Stimulated activated effector memory CD8-positive, alpha-beta T cell treated with anti-CD3 and anti-CD28 coated beads, Interleukin-12 subunit alpha, Interleukin-12 subunit beta, amount 100 ng/mL, for 72 hours (primary cell): ENCODE results near the gene CDH8.

ENCODE experiments used
- ATAC-seq: fragments of 150-1000 bp; cut with Tn5 transposase; 2 replicates; pipeline ENCODE4 v1.10.0; 2021
- DNase-seq, 2 donors: peaks; one replicate each; pipeline ENCODE4 v3.0.0; 2021 to 2022; ENCODE audit warnings: low spot score in 2 of 2
- H3K27ac Mint-ChIP-seq: one replicate; pipeline ENCODE4 v1.8.0; 2022; ENCODE audit warnings: mild to moderate bottlenecking, mixed read lengths
- H3K36me3 Mint-ChIP-seq: one replicate; pipeline ENCODE4 v1.8.0; 2022; ENCODE audit warnings: mild to moderate bottlenecking, mixed read lengths
- H3K4me1 Mint-ChIP-seq: one replicate; pipeline ENCODE4 v1.8.0; 2022; ENCODE audit warnings: mixed read lengths
- H3K4me3 Mint-ChIP-seq: one replicate; pipeline ENCODE4 v1.8.0; 2022; ENCODE audit warnings: mild to moderate bottlenecking, mixed read lengths
- H3K9me3 Mint-ChIP-seq: one replicate; pipeline ENCODE4 v1.8.0; 2022; ENCODE audit warnings: mixed read lengths

The CDH8 gene

DNA sequence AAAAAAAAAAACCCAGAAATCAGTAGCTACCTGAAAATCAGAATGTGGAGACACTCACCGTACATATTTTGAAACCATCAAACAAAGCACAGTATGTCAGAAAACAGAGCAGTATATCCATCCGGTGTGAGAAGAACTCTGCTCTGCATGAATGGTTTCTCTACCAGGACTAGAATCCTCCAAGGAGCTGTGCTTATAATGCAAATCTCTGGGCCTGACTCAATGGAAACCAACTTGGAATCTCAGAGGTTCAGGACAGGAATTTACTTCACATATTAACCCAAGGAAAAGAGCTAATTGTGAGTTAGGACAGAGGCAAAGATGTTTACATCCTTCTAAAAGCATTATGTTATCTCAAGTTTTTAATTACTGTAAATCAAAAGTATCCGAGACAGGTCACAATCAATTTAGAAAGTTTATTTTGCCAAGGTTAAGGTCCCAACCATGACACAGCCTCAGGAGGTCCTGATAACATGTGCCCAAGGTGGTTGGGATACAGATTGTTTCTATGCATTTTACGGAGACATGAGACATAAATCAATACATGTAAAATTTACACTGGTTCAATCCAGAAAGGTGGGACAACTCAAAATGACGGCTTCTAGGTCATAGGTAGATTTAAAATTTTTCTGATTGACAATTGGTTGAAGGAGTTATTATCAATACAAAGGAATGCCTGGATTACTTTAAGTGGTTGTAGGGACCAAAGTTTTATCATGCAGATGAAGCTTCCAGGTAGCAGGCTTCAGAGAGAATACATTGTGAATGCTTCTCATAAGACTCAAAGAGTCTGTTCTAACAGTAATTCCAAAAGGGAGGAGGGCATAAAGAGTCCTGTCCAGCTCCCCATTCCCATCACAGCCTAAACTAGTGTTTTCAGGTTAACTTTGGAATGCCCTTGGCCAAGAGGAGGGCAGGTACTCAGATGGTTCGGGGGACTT, 164.1 kb downstream of the CDH8 start:
- no peak overlapping the region for H3K27ac Mint-ChIP-seq
- no peaks in the 10 kb centered on the region for H3K36me3 Mint-ChIP-seq
- peaks cover 13% of the 10 kb centered on the region for H3K9me3 Mint-ChIP-seq
- H3K4me3 Mint-ChIP-seq: no peak overlapping the region
- no peak for DNase-seq
- no peaks in the 10 kb centered on the region for H3K4me1 Mint-ChIP-seq
- no peak for ATAC-seq

DNA sequence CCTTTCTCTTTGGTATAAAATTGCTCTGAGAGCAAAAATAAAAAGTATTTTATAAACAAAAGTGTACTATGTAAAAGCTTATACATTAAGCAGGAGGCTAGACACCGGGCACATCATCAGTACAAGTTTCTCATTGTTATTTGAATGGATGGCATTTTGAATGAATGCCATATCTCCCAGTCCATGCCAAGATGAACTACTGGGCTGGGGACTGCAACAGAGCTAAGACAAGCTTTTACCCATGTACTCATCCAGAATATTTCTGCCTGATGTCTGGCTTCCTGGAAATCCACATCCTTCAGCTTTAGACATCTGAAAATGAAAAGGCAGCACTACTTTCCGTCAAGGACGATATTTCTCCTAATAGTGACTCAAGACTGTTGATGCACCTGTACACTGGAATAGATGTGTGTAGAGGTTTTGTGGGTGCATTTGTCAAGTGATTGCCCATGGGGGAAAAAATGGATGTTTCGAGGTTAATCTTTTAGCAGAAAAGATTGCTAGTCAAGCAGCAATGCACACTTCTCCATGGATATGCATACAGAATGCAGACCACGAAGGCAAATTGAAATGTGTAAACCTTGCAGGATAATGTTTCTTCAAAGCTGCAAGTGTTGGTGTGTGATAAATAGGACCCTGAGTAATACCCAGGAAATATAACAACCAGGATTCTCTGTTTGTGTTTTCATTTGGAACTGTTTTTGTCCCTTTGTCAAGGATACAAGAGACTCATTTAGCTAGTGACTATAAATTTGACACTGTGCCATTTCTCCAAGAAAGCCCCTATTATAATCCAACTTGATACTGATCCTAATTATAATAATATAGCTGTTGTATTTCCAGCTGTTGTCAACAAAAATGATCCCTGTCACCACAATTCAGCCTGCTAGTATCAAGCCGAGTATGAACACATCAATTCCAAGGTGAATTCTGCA, 173.8 kb downstream of the CDH8 start:
- DNase-seq (no peak), ATAC-seq (no peak)
- no peaks in the 10 kb centered on the region for H3K4me1 Mint-ChIP-seq
- H3K9me3 Mint-ChIP-seq: peaks cover 15% of the 10 kb centered on the region
- H3K36me3 Mint-ChIP-seq: no peaks in the 10 kb centered on the region
- no peak overlapping the region for H3K27ac Mint-ChIP-seq
- H3K4me3 Mint-ChIP-seq: no peak overlapping the region

DNA sequence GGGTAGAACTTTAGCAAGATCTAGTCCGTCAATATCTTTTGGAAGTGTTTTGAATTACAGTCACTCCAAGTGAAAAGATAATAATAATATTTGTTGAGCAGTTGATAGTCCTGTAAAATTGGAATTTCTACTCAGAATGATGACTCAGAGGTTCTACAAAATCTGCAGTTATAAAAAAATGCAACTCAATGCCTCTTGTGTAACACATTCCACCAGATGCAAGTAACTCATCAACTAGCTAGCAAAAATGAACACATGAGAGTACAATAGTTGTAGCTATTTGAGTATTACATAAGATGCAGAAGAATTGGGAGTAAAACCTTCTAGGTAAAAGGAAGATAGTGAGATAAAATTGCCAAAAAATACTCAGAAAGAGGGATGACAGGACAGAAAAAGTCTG, 177.2 kb downstream of the CDH8 start:
- ATAC-seq: no peak
- Mint-ChIP-seq H3K36me3 (no peaks in the 10 kb centered on the region), H3K9me3 (peaks cover 21% of the 10 kb centered on the region), H3K4me1 (no peaks in the 10 kb centered on the region), H3K4me3 (no peak overlapping the region), H3K27ac (no peak overlapping the region)
- DNase-seq: no peak

DNA sequence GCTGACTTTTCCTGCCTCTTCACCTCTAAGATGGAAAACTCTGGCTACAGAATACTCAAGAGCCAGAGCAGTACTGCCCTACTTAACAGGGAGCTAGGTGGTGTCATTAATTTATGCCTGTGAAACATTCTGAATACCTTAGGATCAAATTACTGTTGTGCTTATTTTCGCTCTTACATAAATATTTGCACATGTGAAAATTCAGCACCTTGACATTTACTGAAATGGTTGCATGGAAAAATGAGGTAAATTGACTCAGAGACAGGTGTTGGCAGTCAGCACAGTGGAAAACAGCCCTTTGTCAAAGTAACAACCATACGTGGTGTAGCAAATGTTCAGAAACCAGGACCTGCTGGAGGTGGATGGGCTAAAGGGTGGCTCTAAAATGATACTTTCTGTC, 193.6 kb downstream of the CDH8 start:
- H3K27ac Mint-ChIP-seq: no peak overlapping the region
- ATAC-seq: no peak
- H3K4me1 Mint-ChIP-seq: no peaks in the 10 kb centered on the region
- no peak overlapping the region for H3K4me3 Mint-ChIP-seq
- peaks cover 21% of the 10 kb centered on the region for H3K9me3 Mint-ChIP-seq
- no peaks in the 10 kb centered on the region for H3K36me3 Mint-ChIP-seq
- no peak for DNase-seq

DNA sequence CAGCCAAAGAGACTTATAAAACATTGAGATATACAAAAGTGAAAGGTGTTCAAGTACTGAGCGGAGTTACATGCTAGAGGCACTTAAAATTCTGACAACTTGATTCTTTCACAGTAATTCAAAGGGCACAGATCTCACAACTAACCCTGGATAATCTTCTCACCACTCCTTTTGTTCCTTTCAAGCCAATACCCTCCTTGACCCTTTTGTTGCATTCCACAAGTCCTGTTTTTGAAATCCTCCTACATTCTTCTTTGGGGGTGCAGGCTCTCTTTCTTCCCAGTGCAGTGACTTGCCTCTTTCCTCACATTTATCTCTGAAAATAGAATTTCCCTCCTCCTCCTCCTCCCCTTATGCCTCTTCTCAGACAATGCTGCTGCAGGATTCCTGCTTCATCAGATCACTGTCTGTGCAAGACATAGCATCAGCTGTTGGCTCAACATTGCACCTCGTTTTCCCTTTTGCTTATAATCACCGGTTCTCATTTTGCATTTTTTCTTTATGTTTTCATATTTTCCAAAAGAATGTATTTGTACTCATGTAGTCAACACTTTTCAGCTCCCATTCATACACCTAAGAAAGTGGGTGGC, 199.3 kb downstream of the CDH8 start:
- ATAC-seq: no peak
- Mint-ChIP-seq H3K4me3 (no peak overlapping the region), H3K9me3 (peaks cover 25% of the 10 kb centered on the region), H3K36me3 (no peaks in the 10 kb centered on the region), H3K4me1 (no peaks in the 10 kb centered on the region), H3K27ac (no peak overlapping the region)
- DNase-seq: no peak

DNA sequence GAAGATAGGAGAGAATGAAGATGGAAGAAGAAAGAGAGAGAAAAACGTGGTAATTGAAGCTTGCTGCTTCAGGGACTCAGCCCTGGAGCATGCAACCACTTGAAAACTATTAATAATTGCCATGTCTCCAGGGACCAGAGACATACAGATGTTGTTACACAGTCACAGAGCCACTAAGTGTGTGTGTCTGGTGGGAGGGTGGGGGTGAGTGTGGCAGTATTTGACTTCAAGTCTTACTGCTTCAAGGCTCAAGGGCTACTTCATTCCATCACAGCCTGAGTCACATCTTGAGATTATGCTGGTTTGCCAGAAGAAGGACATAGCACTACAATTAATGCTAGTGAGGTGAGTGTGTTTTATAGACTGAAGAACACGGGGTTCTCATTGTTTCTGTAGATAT, 202.2 kb downstream of the CDH8 start:
- Mint-ChIP-seq H3K27ac (no peak overlapping the region), H3K9me3 (peaks cover 13% of the 10 kb centered on the region), H3K36me3 (no peaks in the 10 kb centered on the region), H3K4me3 (no peak overlapping the region), H3K4me1 (no peaks in the 10 kb centered on the region)
- ATAC-seq (no peak), DNase-seq (no peak)

DNA sequence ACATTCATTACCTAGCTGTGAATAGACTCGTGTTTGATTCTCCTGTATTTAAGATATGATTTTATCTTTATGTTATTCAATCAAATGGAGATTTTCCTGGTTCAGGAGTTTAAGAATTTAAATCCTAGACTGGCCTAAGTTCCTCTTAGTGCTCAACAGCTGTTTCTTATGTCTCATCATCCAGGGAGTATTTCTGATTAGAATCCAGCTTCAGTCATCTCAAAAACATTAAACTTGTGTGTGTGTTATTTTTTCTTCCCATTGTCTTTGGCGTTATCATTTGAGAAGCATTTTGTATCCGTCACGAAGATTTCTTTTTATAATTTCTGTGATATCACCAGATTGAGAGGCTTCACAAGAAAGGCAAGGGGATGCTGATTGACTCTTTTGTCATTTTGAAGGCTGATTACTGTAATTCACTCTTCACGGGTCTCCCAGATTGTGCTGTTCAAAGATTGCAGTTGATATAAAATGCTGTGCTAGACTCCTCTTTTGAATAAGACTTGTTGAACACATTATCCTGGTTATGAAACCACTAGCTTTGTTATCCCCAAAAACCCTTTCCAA, 204.8 kb downstream of the CDH8 start:
- ATAC-seq (no peak), DNase-seq (no peak)
- Mint-ChIP-seq H3K4me3 (no peak overlapping the region), H3K4me1 (no peaks in the 10 kb centered on the region), H3K9me3 (peaks cover 13% of the 10 kb centered on the region), H3K36me3 (no peaks in the 10 kb centered on the region), H3K27ac (no peak overlapping the region)

DNA sequence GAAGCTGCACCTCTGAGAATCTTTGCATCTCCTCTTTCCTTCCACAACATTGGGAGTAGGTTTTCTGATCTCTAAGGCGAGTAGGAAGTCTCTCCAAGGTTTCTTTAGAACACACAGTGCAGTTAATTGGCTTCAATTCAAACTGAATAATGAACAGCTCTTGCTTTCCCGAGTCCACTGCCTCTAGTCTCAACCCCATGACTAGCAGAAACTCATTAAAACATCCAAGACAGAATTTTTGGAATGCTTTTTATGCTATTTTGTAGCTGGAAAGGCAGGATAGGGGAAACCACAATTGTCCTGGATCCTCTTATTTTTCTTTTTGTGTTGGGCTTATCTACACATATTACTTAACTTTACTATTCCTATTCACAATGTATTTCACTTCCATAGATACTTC, 206.6 kb downstream of the CDH8 start:
- Mint-ChIP-seq H3K27ac (no peak overlapping the region), H3K36me3 (no peaks in the 10 kb centered on the region), H3K4me1 (no peaks in the 10 kb centered on the region), H3K4me3 (no peak overlapping the region), H3K9me3 (peaks cover 13% of the 10 kb centered on the region)
- ATAC-seq (no peak), DNase-seq (no peak)

DNA sequence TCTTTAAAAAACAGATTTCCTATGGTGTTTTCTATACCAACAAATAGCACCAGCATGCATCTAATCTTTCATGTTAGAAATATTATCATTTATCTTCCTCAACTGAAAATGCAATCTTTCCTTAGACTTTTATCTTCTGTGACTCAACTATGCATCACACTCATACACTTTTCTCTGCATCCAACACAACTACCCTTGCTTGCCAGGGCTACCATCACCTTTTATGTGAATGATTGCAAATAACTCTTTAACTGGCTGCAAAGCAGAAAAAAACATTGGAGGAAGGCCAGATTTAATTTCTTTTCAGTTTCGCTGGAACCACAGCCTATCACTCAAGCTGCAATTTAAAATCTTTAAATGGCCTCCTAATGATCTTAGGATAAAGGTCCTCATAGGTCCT, 212.9 kb downstream of the CDH8 start:
- Mint-ChIP-seq H3K4me3 (no peak overlapping the region), H3K4me1 (no peaks in the 10 kb centered on the region), H3K36me3 (no peaks in the 10 kb centered on the region), H3K27ac (no peak overlapping the region), H3K9me3 (peaks cover 15% of the 10 kb centered on the region)
- no peak for ATAC-seq
- no peak for DNase-seq

DNA sequence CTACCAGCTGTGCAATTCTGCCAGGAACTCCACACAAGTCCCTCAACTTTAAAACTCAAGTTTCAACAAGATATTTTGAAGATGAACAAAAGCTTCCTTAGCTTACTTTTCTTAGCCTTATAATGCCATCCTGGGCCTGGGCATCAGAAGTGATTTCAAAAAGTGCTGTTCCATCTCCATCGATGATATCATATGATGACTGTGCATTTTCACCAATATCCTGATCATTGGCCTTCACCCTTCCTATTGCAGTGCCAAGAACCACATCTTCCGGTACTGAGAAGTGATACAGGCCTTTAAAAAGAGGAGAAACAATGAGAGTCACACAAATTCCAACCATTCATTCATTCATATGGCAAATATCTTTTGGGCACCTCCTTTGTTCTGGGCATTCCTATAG, 215.4 kb downstream of the CDH8 start:
- no peaks in the 10 kb centered on the region for H3K36me3 Mint-ChIP-seq
- no peak for DNase-seq
- ATAC-seq: no peak
- peaks cover 12% of the 10 kb centered on the region for H3K9me3 Mint-ChIP-seq
- no peak overlapping the region for H3K4me3 Mint-ChIP-seq
- no peak overlapping the region for H3K27ac Mint-ChIP-seq
- H3K4me1 Mint-ChIP-seq: no peaks in the 10 kb centered on the region

DNA sequence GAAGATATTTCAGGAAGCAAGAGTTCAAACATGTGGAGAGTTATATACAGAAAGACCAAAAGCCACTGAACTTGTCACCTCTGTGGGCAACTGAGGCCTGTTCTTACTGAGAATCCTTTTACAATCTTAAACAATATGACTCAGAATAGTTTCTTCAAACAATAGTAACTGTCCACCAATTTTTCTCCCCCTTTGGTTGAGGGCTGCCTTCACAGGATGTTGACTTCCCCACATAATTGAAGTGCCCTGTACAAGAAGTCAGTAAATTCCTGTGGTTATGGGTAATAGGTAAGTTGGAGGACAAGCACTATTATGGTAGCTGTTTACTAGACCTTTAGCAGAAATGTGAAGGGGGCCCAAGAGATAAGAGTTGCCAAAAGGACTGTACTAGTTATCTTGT, 215.8 kb downstream of the CDH8 start:
- no peak overlapping the region for H3K4me3 Mint-ChIP-seq
- no peaks in the 10 kb centered on the region for H3K36me3 Mint-ChIP-seq
- peaks cover 12% of the 10 kb centered on the region for H3K9me3 Mint-ChIP-seq
- no peak overlapping the region for H3K27ac Mint-ChIP-seq
- no peak for DNase-seq
- no peaks in the 10 kb centered on the region for H3K4me1 Mint-ChIP-seq
- no peak for ATAC-seq

DNA sequence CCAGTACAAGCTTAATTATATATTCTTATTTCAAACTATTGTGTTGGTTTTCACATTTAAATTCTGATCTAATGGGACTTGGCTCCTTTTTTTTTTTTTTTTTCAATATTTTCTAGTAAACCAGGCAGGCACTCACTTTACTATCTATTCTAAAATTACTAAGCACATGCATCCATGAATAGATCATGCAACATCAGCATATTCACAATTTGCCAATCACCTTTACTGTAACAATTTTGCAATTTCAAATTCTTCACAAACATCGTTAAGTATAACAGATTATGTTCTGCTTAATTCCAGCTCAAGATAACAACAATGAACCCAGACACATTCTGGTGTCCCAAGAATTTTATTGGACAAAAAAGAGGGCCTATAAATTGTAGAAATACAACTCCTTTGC, 217.4 kb downstream of the CDH8 start:
- no peak overlapping the region for H3K4me3 Mint-ChIP-seq
- H3K4me1 Mint-ChIP-seq: no peaks in the 10 kb centered on the region
- peaks cover 12% of the 10 kb centered on the region for H3K9me3 Mint-ChIP-seq
- no peaks in the 10 kb centered on the region for H3K36me3 Mint-ChIP-seq
- ATAC-seq (no peak), DNase-seq (no peak)
- no peak overlapping the region for H3K27ac Mint-ChIP-seq

DNA sequence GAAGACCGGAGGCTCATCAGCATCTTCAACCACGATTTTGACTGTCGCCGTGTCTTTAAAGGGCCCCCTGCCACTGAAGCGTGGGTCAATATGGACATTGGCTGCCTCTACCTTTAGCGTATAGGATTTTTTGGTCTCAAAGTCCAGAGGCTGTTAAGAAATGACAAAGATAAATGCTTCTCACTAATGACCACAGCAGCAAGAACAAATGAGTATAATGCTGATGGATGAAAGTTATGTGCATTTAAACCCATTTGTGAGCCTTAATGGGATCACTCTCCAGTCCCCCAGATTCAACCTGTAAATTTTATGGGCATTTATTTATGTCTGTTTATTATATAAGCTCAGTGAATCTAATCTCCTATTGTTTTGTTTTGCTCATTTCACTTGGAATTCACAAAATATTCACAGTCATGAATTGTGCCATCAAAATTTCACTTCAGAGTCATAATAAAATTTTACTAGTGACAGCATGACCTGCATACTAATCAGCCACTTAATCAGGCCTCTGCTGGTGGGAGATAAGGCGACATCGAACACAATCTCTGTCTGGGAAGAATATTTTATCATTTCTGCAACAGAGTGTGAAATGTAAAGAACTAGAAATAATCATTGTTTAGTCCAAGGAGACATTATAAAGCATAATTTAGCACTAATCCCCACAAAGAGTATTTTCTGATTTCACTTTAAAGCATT, 218.5 kb downstream of the CDH8 start:
- DNase-seq (no peak), ATAC-seq (no peak)
- Mint-ChIP-seq H3K36me3 (no peaks in the 10 kb centered on the region), H3K27ac (no peak overlapping the region), H3K9me3 (peaks cover 9% of the 10 kb centered on the region), H3K4me1 (no peaks in the 10 kb centered on the region), H3K4me3 (no peak overlapping the region)

DNA sequence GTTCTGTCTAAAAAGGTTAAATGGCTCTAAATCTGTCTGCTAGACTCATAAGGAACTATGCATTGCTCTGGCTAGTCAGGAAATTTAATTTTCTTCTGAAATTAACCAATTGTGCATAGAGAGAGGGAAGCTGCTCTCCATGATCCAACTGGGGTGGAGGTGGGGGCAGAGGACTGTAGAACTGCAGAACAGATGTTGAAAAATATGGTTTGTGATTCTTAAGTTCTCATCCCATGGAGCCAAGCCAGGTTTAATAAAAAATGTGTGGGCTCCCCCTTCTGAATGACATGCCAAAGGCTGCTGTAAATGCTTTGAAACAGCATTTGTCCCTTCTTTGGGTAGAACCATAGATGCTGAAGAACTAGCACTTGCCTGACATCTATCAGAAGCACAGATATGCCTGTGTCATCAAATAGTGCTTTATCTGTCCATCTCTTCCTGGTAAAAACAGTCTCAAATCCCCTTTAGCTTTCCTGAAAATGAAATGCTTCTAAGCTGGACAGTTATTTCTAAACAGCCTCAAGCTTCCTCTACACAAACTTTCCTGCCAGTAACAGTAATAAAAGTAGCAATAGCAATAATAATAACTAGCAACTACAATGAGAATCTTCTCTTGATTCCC, 221.4 kb downstream of the CDH8 start:
- Mint-ChIP-seq H3K9me3 (peaks cover 6% of the 10 kb centered on the region), H3K4me1 (no peaks in the 10 kb centered on the region), H3K36me3 (no peaks in the 10 kb centered on the region), H3K27ac (no peak overlapping the region), H3K4me3 (no peak overlapping the region)
- no peak for DNase-seq
- no peak for ATAC-seq
